AG20443 (cell line): ENCODE measurements around the gene GGT5.
"Not testable (repeated sequence)": the region's sequence is repeated elsewhere in the genome, so short reads cannot be mapped to it uniquely, and the experiment has no call there.

ENCODE experiments used
- DNase-seq: peaks from one replicate; pipeline ENCODE4 v3.0.0; 2012; ENCODE audit warnings: low spot score, mixed read lengths

GGT5 gene, protein sequence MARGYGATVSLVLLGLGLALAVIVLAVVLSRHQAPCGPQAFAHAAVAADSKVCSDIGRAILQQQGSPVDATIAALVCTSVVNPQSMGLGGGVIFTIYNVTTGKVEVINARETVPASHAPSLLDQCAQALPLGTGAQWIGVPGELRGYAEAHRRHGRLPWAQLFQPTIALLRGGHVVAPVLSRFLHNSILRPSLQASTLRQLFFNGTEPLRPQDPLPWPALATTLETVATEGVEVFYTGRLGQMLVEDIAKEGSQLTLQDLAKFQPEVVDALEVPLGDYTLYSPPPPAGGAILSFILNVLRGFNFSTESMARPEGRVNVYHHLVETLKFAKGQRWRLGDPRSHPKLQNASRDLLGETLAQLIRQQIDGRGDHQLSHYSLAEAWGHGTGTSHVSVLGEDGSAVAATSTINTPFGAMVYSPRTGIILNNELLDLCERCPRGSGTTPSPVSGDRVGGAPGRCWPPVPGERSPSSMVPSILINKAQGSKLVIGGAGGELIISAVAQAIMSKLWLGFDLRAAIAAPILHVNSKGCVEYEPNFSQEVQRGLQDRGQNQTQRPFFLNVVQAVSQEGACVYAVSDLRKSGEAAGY

GRCh38 chr22:24245030-24245431, at the start of gene GGT5:
GGT5 (minus strand) TSS chr22:24245082; CDS start chr22:24244725, 357 bp downstream.
- not testable (repeated sequence) for DNase-seq

GRCh38 chr22:24292202-24292830, 47.4 kb upstream of the GGT5 start:
- DNase-seq, result not testable (repeated sequence)

DNA sequence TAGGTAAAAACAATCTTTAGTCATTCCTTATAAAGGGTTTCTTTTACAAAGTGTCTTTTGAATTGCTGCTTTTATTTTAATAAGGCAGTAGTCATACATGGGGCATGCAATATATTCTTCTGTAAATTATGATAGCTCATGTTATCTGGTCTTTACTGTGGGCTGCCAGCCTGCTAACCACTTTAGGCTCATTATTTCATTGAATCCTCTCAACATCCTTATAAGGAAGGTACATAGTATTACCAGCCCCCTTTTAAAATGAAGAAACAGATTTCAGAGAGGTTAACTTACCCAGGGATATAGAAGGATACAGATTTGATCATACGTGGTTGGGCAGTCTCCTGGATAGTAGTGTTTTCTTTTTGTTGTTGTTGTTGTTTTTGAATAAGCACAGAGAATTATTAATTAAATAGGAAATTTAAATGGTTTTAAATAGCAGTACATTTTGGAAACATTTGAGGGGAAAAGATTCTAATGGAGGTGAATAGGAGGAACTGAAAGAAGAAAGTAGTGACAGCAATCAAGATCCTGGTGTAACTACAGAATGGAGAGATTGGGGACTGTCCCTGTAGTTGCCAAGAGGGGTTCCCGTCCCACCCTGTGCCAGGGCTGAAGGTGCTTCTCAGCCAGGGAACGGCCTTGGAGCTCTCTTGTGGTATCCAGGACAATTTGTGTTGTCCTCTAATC, 46.8 kb upstream of the GGT5 start:
- DNase-seq, result no peak

- peak; percentile 32 for DNase-seq
Measured at GRCh38 chr22:24290459-24290858, 45.6 kb upstream of the GGT5 start.

- DNase-seq, result peak; percentile 20
Measured at GRCh38 chr22:24289741-24290163, 44.9 kb upstream of the GGT5 start.

GRCh38 chr22:24289114-24289513, 44.2 kb upstream of the GGT5 start:
- peak; percentile 82 for DNase-seq

- not testable (repeated sequence) for DNase-seq
Measured at GRCh38 chr22:24287801-24288200, 42.9 kb upstream of the GGT5 start.

DNA sequence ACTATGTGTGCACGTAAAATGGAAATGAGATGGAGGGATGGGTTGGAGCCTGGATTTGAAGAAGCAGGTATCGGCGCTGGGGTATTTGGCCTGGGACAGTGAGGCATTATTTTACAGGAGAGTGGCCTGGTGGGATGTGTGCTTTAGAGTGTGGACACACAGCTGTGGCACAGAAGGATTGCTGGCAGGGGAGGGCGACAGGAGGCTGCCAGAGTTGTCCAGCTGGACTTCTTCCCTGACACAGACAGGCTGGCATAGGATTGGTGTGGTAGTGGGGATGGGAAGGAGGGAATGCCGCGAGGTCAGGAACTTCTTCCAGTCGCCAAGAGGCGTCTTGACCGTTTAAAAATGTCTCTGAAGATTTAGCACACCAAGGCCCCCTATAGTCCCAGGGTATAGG, 42.3 kb upstream of the GGT5 start:
- not testable (repeated sequence) for DNase-seq

DNA sequence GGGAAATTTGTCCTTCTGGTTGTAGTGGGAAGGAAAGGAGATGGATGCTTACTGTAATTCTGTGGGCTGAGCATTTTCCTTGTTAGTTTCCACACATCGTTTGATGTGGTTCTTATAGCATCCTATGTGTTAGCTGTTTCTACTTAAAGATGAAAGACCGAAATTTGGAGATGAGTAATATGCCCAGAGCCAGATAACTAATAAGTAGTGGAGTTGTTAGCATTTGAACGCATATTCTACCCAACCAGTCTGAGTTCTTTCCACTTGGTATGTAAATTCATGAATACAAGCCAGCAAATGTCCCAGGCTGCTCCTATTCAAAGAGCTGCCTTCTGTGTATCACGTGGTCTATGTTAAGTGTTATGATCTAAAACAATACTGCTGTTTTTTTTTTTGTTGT, 40.4 kb upstream of the GGT5 start:
- DNase-seq, result no peak

- no peak for DNase-seq
Measured at GRCh38 chr22:24284747-24285203, 39.9 kb upstream of the GGT5 start.

- DNase-seq, result no peak
Measured at GRCh38 chr22:24282401-24282800, 37.5 kb upstream of the GGT5 start.

DNA sequence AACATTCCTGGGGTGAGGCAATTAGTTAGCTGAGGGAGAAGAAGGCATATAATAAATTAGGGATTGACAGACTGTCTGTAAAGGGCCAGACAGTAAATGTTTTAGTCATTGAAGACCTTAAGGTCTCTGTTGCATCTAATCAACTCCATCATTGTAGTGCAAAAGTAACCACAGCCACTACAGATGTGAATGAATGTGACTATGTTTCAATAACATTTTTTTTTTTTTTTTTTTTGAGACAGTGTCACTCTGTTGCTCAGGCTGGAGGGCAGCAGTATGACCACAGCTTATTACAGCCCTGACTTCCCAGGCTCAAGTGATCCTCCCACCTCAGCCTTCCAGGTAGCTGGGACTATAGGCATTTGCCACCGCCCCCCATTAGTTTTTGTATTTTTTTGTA, 35.5 kb upstream of the GGT5 start:
- DNase-seq, result not testable (repeated sequence)

DNA sequence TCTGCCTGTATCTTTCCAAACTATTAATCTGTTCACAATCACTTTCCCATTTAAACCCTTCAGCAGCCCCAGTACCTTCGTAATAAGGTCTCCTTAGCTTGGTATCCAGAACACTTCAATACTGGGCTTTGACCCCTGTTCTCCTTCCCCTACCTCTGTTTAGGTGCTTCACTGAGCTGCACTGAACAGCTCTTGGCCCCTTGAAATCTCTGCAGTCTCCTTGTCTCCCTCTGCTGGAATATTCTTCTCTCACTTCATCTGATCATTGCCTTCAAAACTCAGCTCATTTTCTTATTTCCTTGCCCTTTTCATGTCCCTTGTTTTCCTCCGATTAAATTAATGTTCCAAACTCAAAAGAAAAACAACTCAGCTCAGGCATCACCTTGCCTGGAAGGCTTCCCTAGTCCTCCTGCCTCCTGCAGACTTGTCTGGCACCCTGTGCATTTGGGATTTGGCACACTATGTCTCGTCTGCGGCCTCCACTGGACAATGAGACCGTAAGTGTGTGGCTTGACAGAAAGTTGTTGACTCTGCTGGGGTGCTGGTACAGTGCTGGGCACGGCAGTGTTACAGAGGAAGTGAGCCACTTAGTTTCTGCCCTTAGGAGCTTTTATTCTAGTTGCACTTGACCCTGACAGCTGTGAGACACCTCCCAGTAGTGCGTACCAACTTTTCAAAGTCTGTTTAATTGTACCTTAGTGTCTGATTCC, 30.0 kb upstream of the GGT5 start:
- not testable (repeated sequence) for DNase-seq

DNA sequence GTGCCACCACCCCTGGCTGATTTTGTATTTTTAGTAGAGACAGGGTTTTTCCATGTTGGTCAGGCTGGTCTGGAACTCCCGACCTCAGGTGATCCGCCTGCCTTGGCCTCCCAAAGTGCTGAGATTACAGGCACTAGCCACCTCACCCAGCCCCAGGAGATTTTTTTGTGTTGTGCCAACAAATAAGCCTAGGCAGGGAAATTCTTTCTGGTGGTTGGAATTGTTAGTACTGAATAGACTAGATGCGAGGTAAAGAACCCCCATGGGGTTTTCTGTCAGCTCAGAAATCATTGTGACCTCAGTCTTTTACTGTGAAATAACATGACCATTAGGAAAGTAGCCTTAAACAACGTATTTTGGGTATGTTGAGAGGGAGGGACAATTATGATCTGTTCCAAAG, 29.0 kb upstream of the GGT5 start:
- DNase-seq, result not testable (repeated sequence)

DNA sequence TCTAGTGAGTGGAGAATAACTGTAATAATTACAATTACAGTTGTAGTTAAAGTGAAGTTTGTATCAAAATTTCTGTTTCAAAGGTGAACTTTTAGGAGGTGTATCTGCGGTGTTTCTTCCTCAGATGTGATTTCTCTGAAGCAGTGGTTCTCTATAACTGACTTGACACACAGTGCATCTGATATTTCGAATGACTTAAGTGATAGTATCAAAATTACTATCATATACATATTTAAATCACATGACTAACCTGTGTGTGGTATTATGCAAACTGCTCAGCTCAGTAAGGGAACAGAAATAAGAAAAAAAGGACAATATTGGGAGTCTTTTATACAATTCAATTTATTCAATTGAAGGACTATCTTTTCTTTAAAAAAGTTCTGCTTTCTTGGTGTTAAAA, 28.1 kb upstream of the GGT5 start:
- not testable (repeated sequence) for DNase-seq

DNA sequence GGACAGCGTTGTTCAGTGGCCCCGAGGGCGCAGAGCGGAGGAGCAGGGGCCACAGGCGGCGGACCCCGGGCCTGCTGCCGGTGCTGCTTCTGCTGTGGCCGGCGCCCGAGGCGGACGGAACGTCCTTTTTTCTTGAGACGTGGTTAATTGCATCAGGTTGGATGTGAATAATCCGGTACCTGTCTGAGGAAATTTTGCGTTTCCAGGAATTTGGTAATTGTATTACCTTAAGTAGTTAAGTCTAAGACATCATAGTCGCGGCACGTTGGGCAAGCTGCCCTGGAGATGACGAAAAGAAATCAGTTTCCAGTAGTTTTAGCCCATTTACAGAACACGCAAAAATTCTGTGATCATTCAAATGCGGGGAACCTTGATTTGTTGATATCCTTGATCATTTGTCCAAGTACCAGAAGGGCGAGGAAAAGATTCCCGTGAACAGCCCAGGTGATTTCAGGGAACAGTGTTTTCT, 26.5 kb upstream of the GGT5 start:
- DNase-seq, result no peak

DNA sequence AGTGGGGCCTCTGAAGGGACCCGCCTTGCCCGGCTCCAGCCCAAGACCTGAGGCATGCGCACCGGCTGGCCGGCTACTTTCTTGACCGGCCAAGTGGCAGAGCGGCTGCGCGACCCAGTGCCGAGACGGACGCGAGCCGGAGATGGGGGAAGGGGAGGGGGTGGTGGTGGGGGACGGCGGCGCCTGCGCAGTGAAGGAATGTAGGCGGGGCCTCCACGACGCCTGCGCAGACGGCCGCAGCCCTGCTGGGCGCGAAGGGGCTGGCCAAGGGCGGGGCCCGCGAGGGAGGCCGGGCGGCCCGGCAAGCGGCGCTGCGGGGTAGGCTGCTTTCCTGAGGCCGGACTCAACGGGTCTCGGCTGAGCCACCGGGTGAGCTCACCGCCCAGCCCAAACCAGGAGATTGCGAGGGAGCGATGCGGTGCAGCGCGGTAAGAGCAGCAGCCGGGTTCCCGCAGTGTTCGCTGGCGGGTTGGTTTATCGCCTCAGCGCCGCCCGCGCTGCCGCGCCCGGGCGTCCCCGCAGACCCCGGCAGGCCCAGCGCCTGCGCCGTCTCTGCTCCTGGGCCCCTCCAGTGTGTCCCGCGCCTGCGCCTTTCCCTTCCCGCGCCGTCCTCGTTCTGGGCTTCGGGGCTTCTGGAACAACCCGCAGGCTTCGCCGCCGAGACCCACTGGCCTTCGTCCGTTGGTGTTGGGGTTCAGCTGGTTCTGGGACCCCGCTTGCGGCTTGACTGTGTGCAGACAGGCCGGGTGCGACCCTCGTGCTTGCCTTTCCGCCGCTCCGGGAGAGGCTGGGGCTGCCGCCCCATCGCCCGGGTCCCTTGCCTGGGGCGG, 25.9 kb upstream of the GGT5 start, which contains the start of gene SPECC1L:
Gene SPECC1L (plus strand): TSS at position 276 of the 830 bp plus-strand sequence. CDS start 31,401 bp downstream, outside the sequence.
- peak; percentile 98 for DNase-seq

DNA sequence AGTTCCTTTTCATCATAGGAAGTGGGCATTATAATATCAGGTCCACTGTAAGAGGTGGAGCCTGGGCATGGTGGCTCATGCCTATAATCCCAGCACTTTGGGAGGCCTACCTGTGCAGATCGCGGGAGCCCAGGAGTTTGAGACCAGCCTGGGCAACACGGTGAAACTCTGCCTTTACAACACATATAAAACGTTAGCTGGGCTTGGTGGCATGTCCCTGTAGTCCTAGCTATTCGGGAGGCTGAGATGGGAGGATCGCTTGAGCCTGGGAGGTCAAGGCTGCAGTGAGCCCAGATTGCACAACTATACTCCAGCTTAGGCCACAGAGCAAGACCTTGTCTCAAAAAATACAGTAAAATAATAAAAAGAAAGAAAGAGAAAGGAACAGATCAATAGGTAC, 21.6 kb upstream of the GGT5 start:
- DNase-seq, result not testable (repeated sequence)

DNA sequence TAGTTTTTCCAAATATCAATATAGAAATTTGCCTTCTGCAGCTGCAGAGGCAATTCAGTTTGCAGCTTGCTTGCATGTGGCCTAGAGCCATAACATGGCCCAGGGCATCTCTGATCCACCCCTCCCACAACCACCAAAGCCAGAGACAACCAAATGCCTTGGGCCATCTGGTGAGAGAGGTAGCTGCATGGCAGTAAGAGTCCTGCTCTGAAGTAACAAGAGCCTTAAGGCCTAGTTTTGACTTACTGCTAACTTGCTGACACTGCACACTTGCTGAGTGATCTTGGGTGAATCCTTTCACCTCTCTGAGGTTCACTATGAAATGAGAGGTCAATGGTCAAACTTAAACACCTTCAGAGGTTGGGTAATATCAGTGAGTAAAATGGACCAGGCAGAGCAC, 20.9 kb upstream of the GGT5 start:
- DNase-seq, result no peak

- DNase-seq, result not testable (repeated sequence)
Measured at GRCh38 chr22:24264329-24264896, 19.5 kb upstream of the GGT5 start.
